GM08714 (cell line): ENCODE results near the gene CDADC1.
"Not testable (repeated sequence)": the region's sequence is repeated elsewhere in the genome, so short reads cannot be mapped to it uniquely, and the experiment has no call there.

Experiments used
- H3K4me3 ChIP-seq: fragments of 200-500 bp; sonication (Bioruptor generic); 2 replicates; pipeline ENCODE4 v1.5.1; 2014; ENCODE audit warnings: mild to moderate bottlenecking, low read length, inconsistent platforms
- ZNF274 ChIP-seq: IDR thresholded peaks from 2 replicates; pipeline ENCODE4 v1.6.1; 2012; ENCODE audit warnings: mild to moderate bottlenecking, low read depth, low read length

The CDADC1 gene

DNA sequence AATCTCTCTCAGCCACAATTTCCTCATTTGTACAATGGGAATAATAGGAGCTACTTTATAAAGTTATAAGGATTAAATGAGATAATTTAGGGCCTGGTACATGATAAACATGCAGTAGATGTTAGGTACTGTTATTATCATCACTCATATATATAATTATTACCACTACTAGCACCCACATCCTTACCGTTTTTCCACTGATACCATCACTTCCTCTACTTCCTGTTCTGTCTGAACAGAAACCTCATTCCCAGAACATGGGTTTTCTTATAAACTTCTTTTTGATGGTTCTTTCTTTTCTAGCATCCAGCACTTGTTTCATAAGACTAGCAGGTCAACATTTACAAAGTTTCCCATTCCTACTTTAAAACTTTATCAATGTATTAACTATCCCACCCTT is 6.3 kb downstream of the CDADC1 start:
- no peak for TF ChIP-seq ZNF274

GRCh38 chr13:49256841-49257240 is 9.1 kb downstream of the CDADC1 start:
- TF ChIP-seq ZNF274, result no peak
- no peak overlapping the region for H3K4me3 ChIP-seq

More for the DNA sequence above, 6.3 kb downstream of the CDADC1 start:
- no peak overlapping the region for H3K4me3 ChIP-seq

- H3K4me3 ChIP-seq, result peak overlapping the region; percentile 45; the same call in 1 of the 2 replicates
- no peak for TF ChIP-seq ZNF274
Observed at GRCh38 chr13:49258089-49258796, 10.5 kb downstream of the CDADC1 start.

GRCh38 chr13:49259586-49259985 is 11.9 kb downstream of the CDADC1 start:
- no peak for TF ChIP-seq ZNF274
- no peak overlapping the region for H3K4me3 ChIP-seq

DNA sequence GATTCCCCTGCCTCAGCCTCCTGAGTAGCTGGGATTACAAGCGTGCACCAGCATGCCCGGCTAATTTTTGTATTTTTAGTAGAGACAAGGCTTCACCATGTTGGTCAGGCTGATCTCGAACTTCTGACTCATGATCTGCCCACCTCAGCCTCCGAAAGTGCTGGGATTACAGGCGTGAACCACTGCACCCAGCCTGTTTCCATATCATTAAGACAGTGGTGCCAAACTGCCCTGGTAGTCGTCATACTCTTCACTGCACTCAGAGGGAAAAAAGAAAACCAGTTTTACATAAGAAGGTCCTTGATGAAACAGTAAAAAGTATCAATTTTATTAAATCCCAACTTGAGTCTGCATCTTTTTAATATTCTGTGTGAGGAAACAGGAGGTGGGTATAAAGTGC is 14.9 kb downstream of the CDADC1 start:
- no peak for TF ChIP-seq ZNF274
- H3K4me3 ChIP-seq, result no peak overlapping the region

DNA sequence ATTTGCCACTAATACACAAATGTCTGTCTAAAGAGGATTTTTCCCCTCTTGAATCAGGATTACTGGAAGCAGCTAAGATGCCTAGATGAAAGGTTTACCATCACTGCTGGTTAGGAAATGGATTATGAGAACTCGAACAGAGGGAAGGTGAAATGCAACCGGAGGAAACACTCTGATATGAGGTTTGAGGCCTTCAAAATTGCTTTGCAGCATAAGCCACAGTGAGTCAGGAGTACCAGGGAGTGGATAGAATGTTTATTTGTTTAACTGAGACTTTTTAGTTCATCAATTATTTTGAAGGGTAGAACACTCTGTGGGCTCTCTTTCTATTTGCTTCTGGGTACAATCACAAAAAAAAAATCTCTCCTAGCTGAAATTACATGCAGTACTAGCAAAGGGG is 18.1 kb downstream of the CDADC1 start:
- H3K4me3 ChIP-seq, result no peak overlapping the region
- TF ChIP-seq ZNF274, result no peak

DNA sequence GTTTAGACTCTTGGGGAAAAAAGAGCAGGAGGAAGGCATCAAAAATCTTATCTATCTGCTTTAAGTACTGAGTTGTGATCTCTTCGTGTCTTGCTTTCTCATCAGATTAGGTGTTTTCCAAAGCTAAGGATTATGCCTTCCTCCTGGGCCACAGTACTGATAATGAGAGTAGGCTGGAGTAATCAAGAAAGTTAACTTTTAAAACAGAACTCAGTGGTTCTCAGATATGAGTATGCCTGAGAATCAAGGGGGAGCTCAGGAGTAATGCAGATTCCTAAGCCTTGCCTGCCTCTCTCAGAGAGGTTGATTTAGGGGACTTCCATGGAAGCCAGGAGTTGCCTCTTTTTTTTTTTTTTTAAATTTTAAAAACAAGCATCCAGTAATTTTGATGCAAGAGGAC is 23.5 kb downstream of the CDADC1 start:
- no peak for TF ChIP-seq ZNF274
- H3K4me3 ChIP-seq, result no peak overlapping the region

DNA sequence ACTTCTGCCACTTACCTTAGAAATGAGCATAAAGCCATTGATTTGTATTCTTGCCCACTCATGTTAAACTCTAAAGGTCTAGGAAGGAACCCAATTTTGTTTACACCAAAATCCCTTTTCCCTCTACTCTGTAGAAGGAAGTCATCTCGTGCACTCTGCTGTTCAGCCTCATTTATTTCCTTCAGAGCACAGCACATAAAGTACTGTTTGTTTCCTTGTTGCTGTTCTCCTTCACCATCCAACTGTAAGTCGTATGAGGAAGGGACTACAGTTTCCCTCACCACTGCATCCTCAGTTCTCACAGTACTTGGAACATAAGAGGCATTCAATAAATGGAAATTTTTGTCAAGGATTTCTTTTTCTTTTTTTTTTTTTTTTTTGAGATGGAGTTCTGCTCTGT is 24.6 kb downstream of the CDADC1 start:
- no peak for TF ChIP-seq ZNF274
- no peak overlapping the region for H3K4me3 ChIP-seq

DNA sequence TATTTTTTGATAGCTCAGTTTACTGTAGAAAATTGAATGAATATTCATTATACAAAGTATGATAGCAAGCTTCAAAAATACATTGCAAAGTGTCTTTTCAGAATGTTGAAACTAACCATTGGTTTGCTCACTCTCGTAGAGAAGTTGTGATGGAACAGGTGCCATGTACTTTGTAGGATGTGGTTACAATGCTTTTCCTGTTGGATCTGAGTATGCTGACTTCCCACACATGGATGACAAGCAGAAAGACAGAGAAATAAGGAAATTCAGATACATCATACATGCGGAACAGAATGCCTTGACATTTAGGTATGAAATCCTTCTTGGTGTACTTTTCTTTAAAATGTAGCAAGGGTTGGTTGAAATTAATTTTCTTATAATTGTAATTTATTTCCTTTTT is 30.5 kb downstream of the CDADC1 start:
- no peak for TF ChIP-seq ZNF274
- H3K4me3 ChIP-seq, result no peak overlapping the region

DNA sequence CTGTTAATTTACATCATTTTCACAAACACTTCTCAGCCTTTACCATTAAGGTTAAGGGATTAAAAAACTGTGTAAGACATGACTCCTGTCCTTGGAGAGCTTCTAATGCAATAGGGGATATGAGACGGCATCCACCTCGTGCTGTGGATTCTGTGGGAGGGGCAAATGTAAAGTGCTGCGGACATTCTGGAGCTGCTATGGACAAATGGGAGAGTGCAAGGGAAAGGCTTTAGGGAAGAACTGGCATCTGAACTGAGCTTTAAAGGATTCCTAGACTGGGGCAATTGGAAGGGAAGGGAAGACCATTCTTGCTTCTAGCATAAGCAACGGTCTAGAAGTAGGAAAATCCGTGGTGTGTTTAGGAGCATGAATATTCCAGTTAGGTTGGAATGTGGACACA is 31.4 kb downstream of the CDADC1 start:
- no peak for TF ChIP-seq ZNF274
- no peak overlapping the region for H3K4me3 ChIP-seq

GRCh38 chr13:49279885-49280284 is 32.2 kb downstream of the CDADC1 start:
- no peak overlapping the region for H3K4me3 ChIP-seq
- no peak for TF ChIP-seq ZNF274

DNA sequence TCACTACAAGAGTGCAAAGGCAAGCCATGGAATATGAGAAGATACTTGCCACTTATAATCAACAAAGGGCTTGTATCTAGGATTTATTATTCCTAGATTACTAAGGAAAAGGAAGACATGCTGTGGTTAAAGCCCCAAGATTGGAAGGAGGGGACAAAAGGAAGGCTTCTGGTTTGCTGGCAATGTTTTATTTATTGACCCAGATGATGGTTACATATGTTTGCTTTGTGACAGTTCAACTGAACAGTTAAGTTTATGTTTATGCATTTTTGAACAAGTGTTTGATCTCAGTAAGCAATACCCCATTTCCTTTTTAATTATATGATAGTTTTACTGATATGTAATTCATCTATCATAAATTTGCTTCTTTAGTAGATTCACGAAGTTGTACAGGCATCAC is 40.3 kb downstream of the CDADC1 start:
- TF ChIP-seq ZNF274, result no peak
- no peak overlapping the region for H3K4me3 ChIP-seq

- TF ChIP-seq ZNF274, result no peak
- no peak overlapping the region for H3K4me3 ChIP-seq
Observed at GRCh38 chr13:49288458-49288857, 40.7 kb downstream of the CDADC1 start.

- TF ChIP-seq ZNF274, result no peak
- H3K4me3 ChIP-seq, result no peak overlapping the region
Observed at GRCh38 chr13:49292742-49293486, 45.2 kb downstream of the CDADC1 start.

GRCh38 chr13:49294723-49295122 is 47.0 kb downstream of the CDADC1 start:
- H3K4me3 ChIP-seq, result not testable (repeated sequence)
